Heart left ventricle (tissue), 16 donors: ENCODE results near the gene ZNF782. TPM values are rescaled to one million over a fixed set of nuclear protein-coding genes. Genes with fewer than 3 reads are reported as not detected.

ENCODE experiments used
- ATAC-seq, 4 donors: fragments of 200-7000 bp; cut with Tn5 transposase; one replicate each; pipeline ENCODE4 v1.9.1; 2020 to 2022; ENCODE audit warnings: moderate library complexity in 4 of 4, mild to moderate bottlenecking in 3 of 4, moderate number of reproducible peaks in 1 of 4
- DNase-seq, 5 donors: peaks; one replicate each; pipeline ENCODE4 v3.0.0-alpha.2; 2020
- H3K27ac ChIP-seq, 12 donors: fragments of 200-600 bp; sonication (generic) in 4 of 12; one replicate each; pipeline versions ENCODE4 v1.5.0 to v1.8.0; 2016 to 2022; ENCODE audit warnings: mild to moderate bottlenecking in 2 of 12
- H3K27me3 ChIP-seq, 9 donors: fragments of 200-600 bp; sonication (generic) in 2 of 9; one replicate each; pipeline versions ENCODE4 v1.5.1 to v1.8.0; 2016 to 2022; ENCODE audit warnings: mild to moderate bottlenecking in 3 of 9
- H3K36me3 ChIP-seq, 9 donors: fragments of 200-600 bp; sonication (generic) in 2 of 9; one replicate each; pipeline versions ENCODE4 v1.5.0 to v1.8.0; 2018 to 2022; ENCODE audit warnings: mild to moderate bottlenecking in 2 of 9
- H3K4me1 ChIP-seq, 12 donors: fragments of 200-600 bp; sonication (generic) in 4 of 12; one replicate each; pipeline versions ENCODE4 v1.5.0 to v1.8.0; 2016 to 2022; ENCODE audit warnings: mild to moderate bottlenecking in 3 of 12
- H3K4me3 ChIP-seq, 12 donors: fragments of 200-600 bp; sonication (generic) in 4 of 12; one replicate each; pipeline versions ENCODE4 v1.5.0 to v1.8.0; 2017 to 2022; ENCODE audit warnings: mild to moderate bottlenecking in 9 of 12, moderate library complexity in 4 of 12
- H3K9me3 ChIP-seq, 12 donors: fragments of 200-600 bp; sonication (generic) in 4 of 12; one replicate each; pipeline versions ENCODE4 v1.5.0 to v1.8.0; 2016 to 2022; ENCODE audit warnings: mild to moderate bottlenecking in 1 of 12
- POLR2A ChIP-seq, 2 donors: fragments of 450-650 bp; IDR thresholded peaks; one replicate each; pipeline ENCODE4 v1.6.1; 2017; ENCODE audit warnings: antibody characterized with exemption in 2 of 2, mild to moderate bottlenecking in 2 of 2, moderate library complexity in 2 of 2
- WGBS, 4 donors: extraction: QIAGEN DNeasy Blood & Tissue Kit in 2 of 4; methylation state at CpG; one replicate each; pipeline versions ENCODE4 v1.1.5 to v1.1.7; 2013 to 2018; 5-methylcytosine and 5-hydroxymethylcytosine counted together
- intact Hi-C, 10 donors: fragments of 100-400 bp; cut with DNase I; formaldehyde crosslinking; loops; one replicate each; pipeline versions ENCODE4 v1.11.1 to v1.14.2; 2022
- polyA plus RNA-seq, 2 donors: library from polyadenylated mRNA; stranded (reverse); fragments of 200-250 nt; gene quantifications; one replicate each; pipeline ENCODE4 v1.2.3, GENCODE V29; 2013
- total RNA-seq, 9 donors: library from RNA; depleted of rRNA in 2 of 9; stranded (reverse); fragments of >200 nt in 2 of 9; fragmentation: NEBNext Ultra II Directional in 3 of 9; extraction: Animal tissue kit (Norgen Biotek cat#: 25700) in 3 of 9; gene quantifications; one replicate each; pipeline versions ENCODE4 v1.1.0 to v1.2.4, GENCODE V29; 2016 to 2023
- TF ChIP-seq, protein P1 (sequence below), 12 donors: fragments of 200-600 bp; sonication (generic) in 4 of 12; IDR thresholded peaks; one replicate each; pipeline versions ENCODE4 v1.5.0 to v1.8.0; 2018 to 2022; ENCODE audit warnings: antibody characterized with exemption in 12 of 12, mild to moderate bottlenecking in 5 of 12
- donor health status: ischemic (EF 13 %, LVEDD 7.1; RV severe dilation, severe dysfunction).
- donor health status: healthy with polysubstance abuse.
- donor health status: DM: no; HTN: yes; CAD: no.
- donor health status: DM: no; HTN: no; CAD: no.
- donor health status: ischemic (EF 25% LVEDD 6.9; RV normal size, moderate dysfunction).
- donor health status: ischemic (EF 25% LVEDD 5.7; RV mildly dilated, moderate dysfunction).
- donor health status: healthy.
- donor health status: DM: yes; HTN: yes; CAD: no.
- donor health status: ischemic (EF 35%, LVEDD 5.7; RV mildly dilated, moderate dysfunction).
- donor health status: nonischemic (EF 11% LVEDD 7.7; RV severe dilation, severe dysfunction).
- donor health status: DM: yes; HTN: yes; CAD: no.
- donor health status: PGD.
- donor health status: ischemic (EF 29% LVEDD 5.4; RV normal size, mild dysfunction).
- donor health status: nonischemic (EF 23%, LVEDD 6.1; RV moderate dilation, normal function).

ZNF782 gene
- total and polyA plus RNA-seq, 11 donors, result 0.84 to 4.4 (median 2.8) TPM

DNA sequence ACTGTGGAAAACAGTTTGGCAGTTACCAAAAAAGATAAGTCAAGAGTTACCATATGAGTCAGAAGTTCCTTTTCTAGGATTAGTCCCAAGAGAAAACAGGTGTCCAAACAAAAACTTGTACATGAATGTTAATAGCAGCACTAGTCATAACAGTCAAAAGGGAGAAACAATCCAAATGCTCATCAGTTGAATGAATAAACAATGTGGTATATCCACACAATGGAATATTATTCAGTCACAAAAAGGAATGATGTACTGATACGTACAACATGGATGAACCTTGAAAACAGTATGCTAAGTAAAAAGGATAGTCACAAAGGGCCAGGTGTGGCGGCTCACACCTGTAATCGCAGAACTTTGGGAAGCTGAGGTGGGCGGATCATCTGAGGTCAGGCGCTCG is 84.3 kb downstream of the ZNF782 start:
- Histone ChIP-seq H3K27me3 (no peaks in the 10 kb centered on the region), H3K4me1 (no peaks in the 10 kb centered on the region), H3K9me3 (peaks cover 0 to 81% (median 63%) of the 10 kb centered on the region in 12 donors), H3K36me3 (peaks cover 4 to 100% (median 78%) of the 10 kb centered on the region in 9 donors), H3K27ac (no peak overlapping the region), H3K4me3 (no peak overlapping the region)
- TF ChIP-seq, protein P1, sequence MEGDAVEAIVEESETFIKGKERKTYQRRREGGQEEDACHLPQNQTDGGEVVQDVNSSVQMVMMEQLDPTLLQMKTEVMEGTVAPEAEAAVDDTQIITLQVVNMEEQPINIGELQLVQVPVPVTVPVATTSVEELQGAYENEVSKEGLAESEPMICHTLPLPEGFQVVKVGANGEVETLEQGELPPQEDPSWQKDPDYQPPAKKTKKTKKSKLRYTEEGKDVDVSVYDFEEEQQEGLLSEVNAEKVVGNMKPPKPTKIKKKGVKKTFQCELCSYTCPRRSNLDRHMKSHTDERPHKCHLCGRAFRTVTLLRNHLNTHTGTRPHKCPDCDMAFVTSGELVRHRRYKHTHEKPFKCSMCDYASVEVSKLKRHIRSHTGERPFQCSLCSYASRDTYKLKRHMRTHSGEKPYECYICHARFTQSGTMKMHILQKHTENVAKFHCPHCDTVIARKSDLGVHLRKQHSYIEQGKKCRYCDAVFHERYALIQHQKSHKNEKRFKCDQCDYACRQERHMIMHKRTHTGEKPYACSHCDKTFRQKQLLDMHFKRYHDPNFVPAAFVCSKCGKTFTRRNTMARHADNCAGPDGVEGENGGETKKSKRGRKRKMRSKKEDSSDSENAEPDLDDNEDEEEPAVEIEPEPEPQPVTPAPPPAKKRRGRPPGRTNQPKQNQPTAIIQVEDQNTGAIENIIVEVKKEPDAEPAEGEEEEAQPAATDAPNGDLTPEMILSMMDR (IDR thresholded peaks at IDR 0.05), result no peak
- TF ChIP-seq POLR2A (IDR thresholded peaks at IDR 0.05), result no peak
- no peak for DNase-seq
- intact Hi-C loops, result loop anchor here in 1 of 10 donors (10.0 kb wide), 1 partner anchor 45 kb away; no protein-coding TSS in a partner anchor
- no peak for ATAC-seq
- 94 to 99% (median 98%) methylated on average over 6 of the region's 6 CpGs for WGBS, 4 donors

Other genes with a start within 250 kb of the ZNF782 start
- 10 to 100 TPM; 18.8 to 37.0 (median 26.9) TPM for gene CDC14B, start 234.7 kb downstream of the ZNF782 start, total RNA-seq
- gene CDC14B, start 234.7 kb downstream of the ZNF782 start, polyA plus RNA-seq, result 10 to 100 TPM in 1 of 2 donors, 1 to 10 TPM in 1; 5.1 to 11.7 TPM
- gene PRXL2C, start 199.2 kb downstream of the ZNF782 start, total RNA-seq, result 10 to 100 TPM; 18.7 to 41.1 (median 24.6) TPM
- 10 to 100 TPM; 10.6 to 14.7 TPM for gene PRXL2C, start 199.2 kb downstream of the ZNF782 start, polyA plus RNA-seq
- gene ZNF510, start 76.4 kb downstream of the ZNF782 start, total RNA-seq, result 10 to 100 TPM in 2 of 9 donors, 1 to 10 TPM in 7; 5.2 to 12.3 (median 7.9) TPM
- 1 to 10 TPM; 2.4 to 3.3 TPM for gene ZNF510, start 76.4 kb downstream of the ZNF782 start, polyA plus RNA-seq
- gene NUTM2G, start 74.3 kb upstream of the ZNF782 start, total RNA-seq, result not detected
- not detected for gene NUTM2G, start 74.3 kb upstream of the ZNF782 start, polyA plus RNA-seq
- gene CTSV, start 184.6 kb upstream of the ZNF782 start, total RNA-seq, result under 1 TPM in 3 of 9 donors, not detected in 6; 0.43 to 0.91 (median 0.46) TPM
- gene CTSV, start 184.6 kb upstream of the ZNF782 start, polyA plus RNA-seq, result under 1 TPM in 1 of 2 donors, not detected in 1; 0.22 TPM